ENCODE measurements around the gene CAND2. TPM values are rescaled to one million over a fixed set of nuclear protein-coding genes. Genes with fewer than 3 reads are reported as not detected.

CAND2 gene
- total and polyA plus RNA-seq, 10 of the 15 experiments (the other 5 are each of a cell fraction or from before 2014, with no cell fraction given) = 0.03 to 1.9 (median 0.52) TPM

DNA sequence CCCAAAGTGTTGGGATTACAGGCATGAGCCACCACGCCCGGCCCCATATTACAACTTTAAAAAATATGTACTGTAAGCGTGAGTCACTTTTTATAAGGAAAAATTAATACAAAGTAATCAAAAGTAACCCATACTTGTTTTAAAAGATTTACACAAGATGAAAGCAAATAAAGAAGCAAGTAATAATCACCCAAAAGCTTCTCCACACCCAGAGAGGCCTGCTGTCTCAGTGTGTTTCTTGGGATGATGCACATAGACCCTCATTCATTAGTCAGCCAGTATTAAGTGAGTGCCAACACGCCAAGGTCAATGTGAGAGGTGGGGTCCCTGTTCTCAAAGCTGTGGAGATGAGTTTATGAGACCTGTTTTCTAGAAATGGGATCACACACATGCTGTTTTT, 32.9 kb downstream of the CAND2 start (continued):
- TF ChIP-seq E2F8 (IDR thresholded peaks at IDR 0.05; ENCODE audit: low read depth, partially characterized antibody) (no peak), GABPA (IDR thresholded peaks at IDR 0.05; ENCODE audit: low read depth) (no peak), BRCA1 (IDR thresholded peaks at IDR 0.05; ENCODE audit: low read depth, low read length) (no peak), MTA3 (IDR thresholded peaks at IDR 0.05; ENCODE audit: borderline replicate concordance, low read length) (no peak)
- TF ChIP-seq, protein P1, sequence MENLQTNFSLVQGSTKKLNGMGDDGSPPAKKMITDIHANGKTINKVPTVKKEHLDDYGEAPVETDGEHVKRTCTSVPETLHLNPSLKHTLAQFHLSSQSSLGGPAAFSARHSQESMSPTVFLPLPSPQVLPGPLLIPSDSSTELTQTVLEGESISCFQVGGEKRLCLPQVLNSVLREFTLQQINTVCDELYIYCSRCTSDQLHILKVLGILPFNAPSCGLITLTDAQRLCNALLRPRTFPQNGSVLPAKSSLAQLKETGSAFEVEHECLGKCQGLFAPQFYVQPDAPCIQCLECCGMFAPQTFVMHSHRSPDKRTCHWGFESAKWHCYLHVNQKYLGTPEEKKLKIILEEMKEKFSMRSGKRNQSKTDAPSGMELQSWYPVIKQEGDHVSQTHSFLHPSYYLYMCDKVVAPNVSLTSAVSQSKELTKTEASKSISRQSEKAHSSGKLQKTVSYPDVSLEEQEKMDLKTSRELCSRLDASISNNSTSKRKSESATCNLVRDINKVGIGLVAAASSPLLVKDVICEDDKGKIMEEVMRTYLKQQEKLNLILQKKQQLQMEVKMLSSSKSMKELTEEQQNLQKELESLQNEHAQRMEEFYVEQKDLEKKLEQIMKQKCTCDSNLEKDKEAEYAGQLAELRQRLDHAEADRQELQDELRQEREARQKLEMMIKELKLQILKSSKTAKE (IDR thresholded peaks at IDR 0.05; ENCODE audit: low read depth, poor library complexity, severe bottlenecking) = no peak
- TF ChIP-seq, protein P2, sequence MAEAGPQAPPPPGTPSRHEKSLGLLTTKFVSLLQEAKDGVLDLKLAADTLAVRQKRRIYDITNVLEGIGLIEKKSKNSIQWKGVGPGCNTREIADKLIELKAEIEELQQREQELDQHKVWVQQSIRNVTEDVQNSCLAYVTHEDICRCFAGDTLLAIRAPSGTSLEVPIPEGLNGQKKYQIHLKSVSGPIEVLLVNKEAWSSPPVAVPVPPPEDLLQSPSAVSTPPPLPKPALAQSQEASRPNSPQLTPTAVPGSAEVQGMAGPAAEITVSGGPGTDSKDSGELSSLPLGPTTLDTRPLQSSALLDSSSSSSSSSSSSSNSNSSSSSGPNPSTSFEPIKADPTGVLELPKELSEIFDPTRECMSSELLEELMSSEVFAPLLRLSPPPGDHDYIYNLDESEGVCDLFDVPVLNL (IDR thresholded peaks at IDR 0.05; ENCODE audit: low read depth, low read length) = no peak
- TF ChIP-seq, protein P3, sequence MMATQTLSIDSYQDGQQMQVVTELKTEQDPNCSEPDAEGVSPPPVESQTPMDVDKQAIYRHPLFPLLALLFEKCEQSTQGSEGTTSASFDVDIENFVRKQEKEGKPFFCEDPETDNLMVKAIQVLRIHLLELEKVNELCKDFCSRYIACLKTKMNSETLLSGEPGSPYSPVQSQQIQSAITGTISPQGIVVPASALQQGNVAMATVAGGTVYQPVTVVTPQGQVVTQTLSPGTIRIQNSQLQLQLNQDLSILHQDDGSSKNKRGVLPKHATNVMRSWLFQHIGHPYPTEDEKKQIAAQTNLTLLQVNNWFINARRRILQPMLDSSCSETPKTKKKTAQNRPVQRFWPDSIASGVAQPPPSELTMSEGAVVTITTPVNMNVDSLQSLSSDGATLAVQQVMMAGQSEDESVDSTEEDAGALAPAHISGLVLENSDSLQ (IDR thresholded peaks at IDR 0.05) = no peak

Data from GM12878 (cell line).